Panc1 (cell line): ENCODE data around the gene CBX2. TPM values are rescaled to one million over a fixed set of nuclear protein-coding genes. Genes with fewer than 3 reads are reported as not detected.

Experiments
- ATAC-seq: fragments of 200-7000 bp; cut with Tn5 transposase; 2 replicates; pipeline ENCODE4 v1.9.1; 2020; ENCODE audit warnings: mild to moderate bottlenecking, moderate library complexity
- BruUV-seq: library from RNA; stranded (reverse); fragments of 400-500 nt; replicated peaks from 2 replicates; lab custom pipeline; 2021; lab: Mats Ljungman, UMichigan
- CTCF ChIA-PET: fragments of 300-600 bp; sonication (Branson Sonifier 250); formaldehyde crosslinking; loops from one replicate; lab custom pipeline; 2022; ENCODE audit warnings: antibody characterized with exemption; lab: Charles Lee
- POLR2A ChIA-PET: fragments of 300-600 bp; sonication (Branson Sonifier 250); formaldehyde crosslinking; loops from one replicate; lab custom pipeline; 2022; ENCODE audit warnings: antibody characterized with exemption; lab: Charles Lee
- DNase-seq: peaks from one replicate; pipeline ENCODE4 v3.0.0-alpha.2; 2010; ENCODE audit warnings: low read depth, low spot score
- H3K27ac ChIP-seq: 2 replicates; pipeline ENCODE4 v1.5.1; 2011; ENCODE audit warnings: mild to moderate bottlenecking, low read length, inconsistent platforms
- H3K27me3 ChIP-seq: fragments of 200-500 bp; sonication (Bioruptor generic); 2 replicates; pipeline ENCODE4 v1.6.0; 2014; ENCODE audit warnings: low read length, inconsistent platforms; ENCODE audit not compliant: control insufficient read depth, insufficient read depth
- H3K36me3 ChIP-seq: fragments of 200-500 bp; sonication (Bioruptor generic); 2 replicates; pipeline ENCODE4 v1.5.1; 2014; ENCODE audit warnings: inconsistent platforms, mild to moderate bottlenecking, low read length, moderate library complexity; ENCODE audit not compliant: control insufficient read depth, insufficient read depth
- H3K4me1 ChIP-seq: 2 replicates; pipeline ENCODE4 v1.5.1; 2011; ENCODE audit warnings: inconsistent platforms, mild to moderate bottlenecking, low read length, moderate library complexity; ENCODE audit not compliant: control insufficient read depth, insufficient read depth
- H3K4me3 ChIP-seq, 2 experiments: 2 replicates each; pipeline ENCODE4 v1.5.1; 2011 to 2012; ENCODE audit warnings: low read depth in 2 of 2, low read length in 2 of 2, mild to moderate bottlenecking in 2 of 2, inconsistent platforms in 1 of 2, moderate library complexity in 1 of 2
- H3K9me3 ChIP-seq: fragments of 200-500 bp; sonication (Bioruptor generic); 2 replicates; pipeline ENCODE4 v1.5.1; 2014; ENCODE audit warnings: low read depth, mild to moderate bottlenecking, inconsistent platforms, low read length, moderate library complexity; ENCODE audit not compliant: control insufficient read depth, insufficient read depth
- CTCF ChIP-seq: fragments of 450-650 bp; IDR thresholded peaks from 2 replicates; pipeline ENCODE4 v1.5.1; 2017; ENCODE audit warnings: mild to moderate bottlenecking
- POLR2AphosphoS5 ChIP-seq: IDR thresholded peaks from 2 replicates; pipeline ENCODE4 v1.6.1; 2012; ENCODE audit warnings: mild to moderate bottlenecking, low read depth, low read length, moderate library complexity
- REST ChIP-seq, 2 experiments: IDR thresholded peaks; 2 replicates each; pipeline ENCODE4 v1.6.1; 2011 to 2012; ENCODE audit warnings: low read depth in 2 of 2, control low read depth in 1 of 2, low read length in 1 of 2, mild to moderate bottlenecking in 1 of 2, moderate library complexity in 1 of 2; ENCODE audit not compliant: insufficient read depth in 1 of 2
- SIN3A ChIP-seq: IDR thresholded peaks from 2 replicates; pipeline ENCODE4 v1.6.1; 2012; ENCODE audit warnings: low read depth, mild to moderate bottlenecking, low read length, moderate library complexity, borderline replicate concordance; ENCODE audit not compliant: insufficient read depth
- TCF7L2 ChIP-seq: IDR thresholded peaks from 2 replicates; pipeline ENCODE4 v1.6.1; 2011; ENCODE audit warnings: mild to moderate bottlenecking, low read depth, low read length, inconsistent platforms
- in situ Hi-C: cut with HindIII; loops from 2 replicates; pipeline ENCODE4 v1.10.0; 2016; ENCODE audit warnings: low sequenced_read_pairs, low pct_unique_long_range_greater_than_20kb
- intact Hi-C: fragments of 100-400 bp; cut with micrococcal nuclease; formaldehyde crosslinking; loops from one replicate; pipeline ENCODE4 v1.10.0; 2022; ENCODE audit not compliant: unreplicated experiment
- total RNA-seq: library from RNA; stranded (reverse); gene quantifications from one replicate; pipeline ENCODE4 v1.2.1, GENCODE V29; 2021; ENCODE audit not compliant: unreplicated experiment

The CBX2 gene
- total RNA-seq, 1 experiment from 2014 or later = 9.0 TPM

- no peak for TF ChIP-seq REST (IDR thresholded peaks at IDR 0.05; ENCODE audit: insufficient read depth in 1 of 2, low read depth in 2 of 2, low read length in 1 of 2)
Measured at GRCh38 chr17:79804856-79805696, 27.1 kb downstream of the CBX2 start (continued).

DNA sequence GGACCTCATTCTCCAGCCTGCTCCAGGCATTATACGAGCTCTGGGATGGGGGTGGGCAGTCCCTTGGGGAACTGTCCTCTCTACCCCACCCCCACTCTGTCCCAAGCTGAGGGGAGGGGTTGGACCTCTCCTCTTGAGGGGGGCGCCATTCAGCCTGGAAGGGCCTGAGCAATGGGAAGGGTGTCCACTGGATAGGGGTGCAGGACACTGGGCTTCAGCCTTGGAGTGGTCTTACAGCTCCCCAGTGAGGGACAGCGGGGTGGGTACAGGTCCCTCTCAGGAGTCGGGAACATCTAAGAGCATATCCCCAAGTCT lies 28.5 kb downstream of the CBX2 start:
- H3K9me3 ChIP-seq = no peaks in the 10 kb centered on the region
- H3K27me3 ChIP-seq = peaks cover 4% of the 10 kb centered on the region; the same call in 1 of the 2 replicates
- ChIA-PET CTCF (interaction anchor here (0.7 kb wide), 1 partner anchor 9 kb away, joined by 4 read pairs; no protein-coding TSS in a partner anchor), POLR2A (no interaction called here)
- ATAC-seq (no peak), DNase-seq (no peak)
- no peaks in the 10 kb centered on the region for H3K36me3 ChIP-seq
- intact Hi-C loops = loop anchor here (5.0 kb wide), 1 partner anchor 186 kb away; no protein-coding TSS in a partner anchor
- in situ Hi-C loops = no loop called here
- BruUV-seq = no TSS peak
- peaks cover 22% of the 10 kb centered on the region for H3K4me1 ChIP-seq
- no peak overlapping the region for H3K4me3 ChIP-seq
- no peak overlapping the region for H3K27ac ChIP-seq
- TF ChIP-seq CTCF = no peak

DNA sequence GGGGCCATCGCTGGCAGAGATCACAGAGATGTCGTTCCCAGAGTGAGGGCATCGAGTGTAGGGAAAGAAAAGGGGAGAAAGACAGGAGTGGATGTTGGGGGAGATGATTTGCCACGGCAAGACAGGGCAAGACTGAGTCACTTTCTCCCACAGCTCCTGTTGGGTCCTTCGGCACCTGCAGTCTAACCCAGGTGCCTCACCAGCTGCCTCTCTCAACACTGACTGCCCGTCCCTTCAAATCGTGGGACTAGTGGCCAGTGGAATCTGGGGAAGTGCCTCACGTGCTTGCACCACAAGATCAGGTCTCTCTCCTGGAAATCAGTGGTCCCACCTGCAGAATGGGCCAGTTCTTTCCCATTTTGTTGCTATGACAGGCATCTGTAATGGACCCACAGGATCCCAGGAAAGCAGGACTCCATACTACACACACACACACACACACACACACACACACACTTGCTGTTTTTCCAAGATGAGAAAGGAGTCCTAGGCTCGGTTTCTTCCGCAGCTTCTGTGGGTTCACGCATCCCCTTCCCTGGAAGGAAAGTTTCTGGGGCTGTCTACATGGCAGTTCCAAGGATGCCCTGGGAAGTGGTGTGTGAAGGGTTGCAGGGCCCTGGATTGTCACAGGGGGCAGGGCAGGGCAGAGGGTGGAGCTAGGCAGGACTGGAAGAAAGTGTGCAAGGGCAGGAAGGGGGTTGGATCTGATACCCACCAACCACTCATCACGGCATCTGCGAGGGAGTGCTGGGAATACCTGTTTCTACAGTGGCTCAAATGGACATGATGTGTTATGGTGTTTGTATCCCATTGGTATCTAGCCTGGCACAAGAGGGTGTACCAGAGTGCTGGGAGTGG lies 29.1 kb downstream of the CBX2 start:
- H3K4me3 ChIP-seq = no peak overlapping the region
- ATAC-seq = no peak
- DNase-seq = no peak
- POLR2A ChIA-PET = interaction anchor here (1.8 kb wide), 1 partner anchor 28 kb away, joined by 8 read pairs; no protein-coding TSS in a partner anchor
- no peaks in the 10 kb centered on the region for H3K36me3 ChIP-seq
- no peaks in the 10 kb centered on the region for H3K9me3 ChIP-seq
- no TSS peak for BruUV-seq
- peaks cover 4% of the 10 kb centered on the region; the same call in 1 of the 2 replicates for H3K27me3 ChIP-seq
- CTCF ChIA-PET = interaction anchor here (0.6 to 1.2 kb wide), 3 partner anchors 10 to 164 kb away, joined by 3 to 4 read pairs (median 4); no protein-coding TSS in a partner anchor
- TF ChIP-seq TCF7L2 (no peak), POLR2AphosphoS5 (no peak), SIN3A (no peak), CTCF (no peak), REST (IDR thresholded peaks at IDR 0.05; ENCODE audit: insufficient read depth in 1 of 2, low read depth in 2 of 2, low read length in 1 of 2) (no peak)
- in situ Hi-C loops (no loop called here), intact Hi-C loops (loop anchor here (5.0 kb wide), 1 partner anchor 185 kb away; no protein-coding TSS in a partner anchor)
- H3K27ac ChIP-seq = no peak overlapping the region
- peaks cover 23% of the 10 kb centered on the region for H3K4me1 ChIP-seq
